GM23338 (cell line): ENCODE measurements around the gene RNF115. TPM values are rescaled to one million over a fixed set of nuclear protein-coding genes. Genes with fewer than 3 reads are reported as not detected.

Source experiments
- ATAC-seq: fragments of 200-7000 bp; cut with Tn5 transposase; 3 replicates; pipeline ENCODE4 v1.9.1; 2020
- DNase-seq: peaks from one replicate; pipeline ENCODE4 v3.0.0-alpha.2; 2015; ENCODE audit warnings: low spot score
- H2AFZ ChIP-seq: fragments of 200-600 bp; sonication (generic); 2 replicates; pipeline ENCODE4 v1.8.0; 2016; ENCODE audit warnings: antibody characterized with exemption, mild to moderate bottlenecking, moderate library complexity
- H3F3A ChIP-seq: fragments of 200-600 bp; sonication (generic); replicated peaks from 2 replicates; pipeline ENCODE4 v1.8.0; 2017; ENCODE audit warnings: antibody characterized with exemption, mixed run types, low read depth
- H3K27ac ChIP-seq: fragments of 200-600 bp; sonication (generic); 2 replicates; pipeline ENCODE4 v1.6.1; 2016; ENCODE audit warnings: low read depth
- H3K27me3 ChIP-seq: fragments of 200-600 bp; sonication (generic); 2 replicates; pipeline ENCODE4 v1.8.0; 2016; ENCODE audit warnings: mild to moderate bottlenecking, mixed run types, moderate library complexity; ENCODE audit not compliant: insufficient read depth
- H3K36me3 ChIP-seq: fragments of 200-600 bp; sonication (generic); 2 replicates; pipeline ENCODE4 v1.8.0; 2016; ENCODE audit warnings: mild to moderate bottlenecking; ENCODE audit not compliant: insufficient read depth
- H3K4me1 ChIP-seq: fragments of 200-600 bp; sonication (generic); 2 replicates; pipeline ENCODE4 v1.8.0; 2016; ENCODE audit warnings: mild to moderate bottlenecking, moderate library complexity; ENCODE audit not compliant: insufficient read depth
- H3K4me2 ChIP-seq: fragments of 200-600 bp; sonication (generic); 2 replicates; pipeline ENCODE4 v1.7.1; 2017; ENCODE audit warnings: mixed run types
- H3K4me3 ChIP-seq: fragments of 200-600 bp; sonication (generic); 2 replicates; pipeline ENCODE4 v1.6.1; 2016; ENCODE audit warnings: mixed run types
- H3K79me2 ChIP-seq: fragments of 200-600 bp; sonication (generic); replicated peaks from 2 replicates; pipeline ENCODE4 v1.8.0; 2017; ENCODE audit warnings: mild to moderate bottlenecking; ENCODE audit not compliant: insufficient read depth
- H3K9me2 ChIP-seq: fragments of 200-600 bp; sonication (generic); 2 replicates; pipeline ENCODE4 v1.8.0; 2017; ENCODE audit not compliant: insufficient read depth
- H4K20me1 ChIP-seq: fragments of 200-600 bp; sonication (generic); replicated peaks from 2 replicates; pipeline ENCODE4 v1.8.0; 2017; ENCODE audit warnings: mild to moderate bottlenecking; ENCODE audit not compliant: insufficient read depth
- H3K27ac Mint-ChIP-seq: 2 replicates; pipeline ENCODE4 v1.8.0; 2020; ENCODE audit warnings: inconsistent platforms, mild to moderate bottlenecking, moderate library complexity, mixed read lengths
- H3K27me3 Mint-ChIP-seq: 3 replicates; pipeline ENCODE4 v1.8.0; 2022; ENCODE audit warnings: low read depth, mild to moderate bottlenecking, moderate library complexity, mixed read lengths, inconsistent platforms; ENCODE audit not compliant: insufficient read depth, poor library complexity
- H3K36me3 Mint-ChIP-seq: 3 replicates; pipeline ENCODE4 v1.8.0; 2021; ENCODE audit warnings: low read depth, mild to moderate bottlenecking, inconsistent platforms, moderate library complexity, mixed read lengths
- H3K4me1 Mint-ChIP-seq: 3 replicates; pipeline ENCODE4 v1.8.0; 2020; ENCODE audit warnings: mild to moderate bottlenecking, inconsistent platforms, mixed read lengths
- H3K4me3 Mint-ChIP-seq: 3 replicates; pipeline ENCODE4 v1.8.0; 2021; ENCODE audit warnings: moderate library complexity, mild to moderate bottlenecking, inconsistent platforms, mixed read lengths
- H3K9me3 Mint-ChIP-seq: 3 replicates; pipeline ENCODE4 v1.8.0; 2020; ENCODE audit warnings: moderate library complexity, mild to moderate bottlenecking, inconsistent platforms, mixed read lengths
- CREB1 ChIP-seq: fragments of 250-450 bp; sonication (Bioruptor Pico); IDR thresholded peaks from 2 replicates; pipeline ENCODE4 v1.5.0; 2020; ENCODE audit warnings: low read depth, mild to moderate bottlenecking, moderate library complexity
- EZH2 ChIP-seq: fragments of 200-600 bp; sonication (generic); IDR thresholded peaks from one replicate; pipeline ENCODE4 v1.8.0; 2017; ENCODE audit warnings: antibody characterized with exemption, mild to moderate bottlenecking, low read depth; ENCODE audit not compliant: unreplicated experiment
- EZH2phosphoT487 ChIP-seq: fragments of 200-600 bp; sonication (generic); IDR thresholded peaks from one replicate; pipeline ENCODE4 v1.8.1; 2018; ENCODE audit warnings: antibody characterized with exemption; ENCODE audit not compliant: unreplicated experiment
- JUNB ChIP-seq: IDR thresholded peaks from one replicate; pipeline ENCODE4 v1.6.1; 2016; ENCODE audit warnings: antibody characterized with exemption; ENCODE audit not compliant: unreplicated experiment
- NANOG ChIP-seq: IDR thresholded peaks from 2 replicates; pipeline ENCODE4 v1.6.1; 2016; ENCODE audit warnings: antibody characterized with exemption, borderline replicate concordance
- POLR2AphosphoS5 ChIP-seq: IDR thresholded peaks from 2 replicates; pipeline ENCODE4 v1.6.1; 2016; ENCODE audit warnings: antibody characterized with exemption, low read depth
- STAT1 ChIP-seq: IDR thresholded peaks from one replicate; pipeline ENCODE4 v1.6.1; 2016; ENCODE audit warnings: antibody characterized with exemption; ENCODE audit not compliant: unreplicated experiment
- ZNF114 ChIP-seq: fragments of 250-450 bp; sonication (Bioruptor Pico); IDR thresholded peaks from 2 replicates; pipeline ENCODE4 v1.5.0; 2020; ENCODE audit warnings: mild to moderate bottlenecking, moderate library complexity
- ZNF331 ChIP-seq: fragments of 250-450 bp; sonication (Bioruptor Pico); IDR thresholded peaks from 2 replicates; pipeline ENCODE4 v1.5.0; 2020; ENCODE audit warnings: low read depth, mild to moderate bottlenecking, moderate library complexity
- polyA plus RNA-seq: library from polyadenylated mRNA; unstranded; fragments of >200 nt; fragmentation: Nextera tagmentation; extraction: Ambion mirVana; gene quantifications from 2 replicates; pipeline ENCODE4 v1.2.1, GENCODE V29; 2016
- total RNA-seq: library from RNA; depleted of rRNA; stranded (reverse); fragments of >200 nt; shearing (Covaris generic); gene quantifications from 2 replicates; pipeline ENCODE4 v1.2.3, GENCODE V29; 2014
- TF ChIP-seq, protein P1 (sequence below): IDR thresholded peaks from 2 replicates; pipeline ENCODE4 v1.6.1; 2016; ENCODE audit warnings: antibody characterized with exemption
- TF ChIP-seq, protein P2 (sequence below), 2 experiments: fragments of 200-600 bp in 1 of 2; sonication (generic) in 1 of 2; conservative IDR thresholded peaks; 2 replicates each; pipeline versions ENCODE4 v1.5.1 to v1.6.1; 2016 to 2017; ENCODE audit warnings: antibody characterized with exemption in 2 of 2, low read depth in 2 of 2, mild to moderate bottlenecking in 2 of 2, moderate library complexity in 1 of 2
- TF ChIP-seq, protein P3 (sequence below): fragments of 250-450 bp; sonication (Bioruptor Pico); IDR thresholded peaks from 2 replicates; pipeline ENCODE4 v1.5.0; 2020; ENCODE audit warnings: mild to moderate bottlenecking, moderate library complexity
- TF ChIP-seq, protein P4 (sequence below): IDR thresholded peaks from one replicate; pipeline ENCODE4 v1.6.1; 2018; ENCODE audit warnings: antibody characterized with exemption; ENCODE audit not compliant: unreplicated experiment

RNF115 gene
- total and polyA plus RNA-seq, 2 experiments from 2014 or later = 10.6 to 10.9 TPM

DNA sequence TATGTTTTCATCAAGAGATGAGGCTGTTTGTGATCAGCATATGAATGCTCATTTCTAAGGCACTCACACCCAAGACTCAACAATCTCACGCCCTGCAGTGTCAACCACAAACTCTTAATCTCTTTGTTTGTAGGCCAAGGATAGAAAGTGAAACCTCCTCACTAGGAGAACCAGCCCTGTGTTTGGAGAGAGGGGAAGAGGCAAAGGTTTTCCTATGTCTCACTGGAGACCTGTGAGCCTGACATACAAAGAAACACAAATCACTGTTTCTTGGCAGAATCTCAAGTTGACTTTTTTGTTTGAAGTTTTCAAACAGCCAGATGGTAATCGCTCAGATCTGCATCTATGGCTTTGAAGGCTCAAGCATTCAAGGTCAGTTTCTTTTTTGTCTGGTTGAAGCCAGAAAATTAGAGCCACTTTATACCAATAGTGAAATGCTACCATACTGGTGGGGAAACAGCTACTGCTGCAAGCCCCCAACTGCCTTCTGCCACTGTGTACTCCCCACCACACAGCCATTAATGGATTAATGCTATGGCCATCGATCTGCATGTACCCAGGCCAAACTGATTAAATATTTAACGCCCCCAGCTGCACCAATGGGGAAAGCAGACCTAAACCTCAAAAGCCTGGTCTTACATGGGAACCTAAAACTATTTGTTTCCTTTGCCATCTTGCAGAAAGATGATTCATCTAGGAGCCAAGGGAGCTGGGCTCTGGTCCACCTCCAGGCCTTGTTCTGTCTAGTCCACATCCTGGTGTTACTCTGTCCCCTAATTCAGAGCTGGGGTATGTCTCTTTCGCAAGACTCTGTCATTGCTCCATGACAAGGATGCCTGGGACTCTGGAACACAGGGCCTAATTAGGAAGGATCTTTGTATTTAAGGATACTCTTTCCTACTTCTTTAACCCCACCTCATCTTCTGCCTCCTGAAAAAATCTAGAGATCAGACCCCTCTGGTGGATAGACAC lies 133.0 kb downstream of the RNF115 start:
- H3K4me2 ChIP-seq = no peak overlapping the region
- no peaks in the 10 kb centered on the region for H3F3A ChIP-seq
- Mint-ChIP-seq H3K9me3 (no peaks in the 10 kb centered on the region), H3K27me3 (peaks cover 11% of the 10 kb centered on the region), H3K4me3 (no peak overlapping the region), H3K36me3 (no peaks in the 10 kb centered on the region), H3K4me1 (peaks cover 3% of the 10 kb centered on the region; the same call in 2 of the 3 replicates), H3K27ac (no peak overlapping the region)
- 0 out of 2 replicates have a peak, but pooled peaks cover 4% of the 10 kb centered on the region for H3K9me2 ChIP-seq
- no peaks in the 10 kb centered on the region for H4K20me1 ChIP-seq
- TF ChIP-seq EZH2phosphoT487 (no peak), ZNF114 (no peak), NANOG (no peak), EZH2 (no peak), JUNB (no peak), STAT1 (no peak), ZNF331 (CRISPR knock-in tag) (no peak), POLR2AphosphoS5 (no peak), CREB1 (CRISPR knock-in tag) (no peak)
- TF ChIP-seq, protein P1, sequence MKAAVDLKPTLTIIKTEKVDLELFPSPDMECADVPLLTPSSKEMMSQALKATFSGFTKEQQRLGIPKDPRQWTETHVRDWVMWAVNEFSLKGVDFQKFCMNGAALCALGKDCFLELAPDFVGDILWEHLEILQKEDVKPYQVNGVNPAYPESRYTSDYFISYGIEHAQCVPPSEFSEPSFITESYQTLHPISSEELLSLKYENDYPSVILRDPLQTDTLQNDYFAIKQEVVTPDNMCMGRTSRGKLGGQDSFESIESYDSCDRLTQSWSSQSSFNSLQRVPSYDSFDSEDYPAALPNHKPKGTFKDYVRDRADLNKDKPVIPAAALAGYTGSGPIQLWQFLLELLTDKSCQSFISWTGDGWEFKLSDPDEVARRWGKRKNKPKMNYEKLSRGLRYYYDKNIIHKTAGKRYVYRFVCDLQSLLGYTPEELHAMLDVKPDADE = no peak
- TF ChIP-seq, protein P2, sequence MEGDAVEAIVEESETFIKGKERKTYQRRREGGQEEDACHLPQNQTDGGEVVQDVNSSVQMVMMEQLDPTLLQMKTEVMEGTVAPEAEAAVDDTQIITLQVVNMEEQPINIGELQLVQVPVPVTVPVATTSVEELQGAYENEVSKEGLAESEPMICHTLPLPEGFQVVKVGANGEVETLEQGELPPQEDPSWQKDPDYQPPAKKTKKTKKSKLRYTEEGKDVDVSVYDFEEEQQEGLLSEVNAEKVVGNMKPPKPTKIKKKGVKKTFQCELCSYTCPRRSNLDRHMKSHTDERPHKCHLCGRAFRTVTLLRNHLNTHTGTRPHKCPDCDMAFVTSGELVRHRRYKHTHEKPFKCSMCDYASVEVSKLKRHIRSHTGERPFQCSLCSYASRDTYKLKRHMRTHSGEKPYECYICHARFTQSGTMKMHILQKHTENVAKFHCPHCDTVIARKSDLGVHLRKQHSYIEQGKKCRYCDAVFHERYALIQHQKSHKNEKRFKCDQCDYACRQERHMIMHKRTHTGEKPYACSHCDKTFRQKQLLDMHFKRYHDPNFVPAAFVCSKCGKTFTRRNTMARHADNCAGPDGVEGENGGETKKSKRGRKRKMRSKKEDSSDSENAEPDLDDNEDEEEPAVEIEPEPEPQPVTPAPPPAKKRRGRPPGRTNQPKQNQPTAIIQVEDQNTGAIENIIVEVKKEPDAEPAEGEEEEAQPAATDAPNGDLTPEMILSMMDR (conservative IDR thresholded peaks at IDR 0.05; ENCODE audit: low read depth in 2 of 2) = no peak
- TF ChIP-seq, protein P3, sequence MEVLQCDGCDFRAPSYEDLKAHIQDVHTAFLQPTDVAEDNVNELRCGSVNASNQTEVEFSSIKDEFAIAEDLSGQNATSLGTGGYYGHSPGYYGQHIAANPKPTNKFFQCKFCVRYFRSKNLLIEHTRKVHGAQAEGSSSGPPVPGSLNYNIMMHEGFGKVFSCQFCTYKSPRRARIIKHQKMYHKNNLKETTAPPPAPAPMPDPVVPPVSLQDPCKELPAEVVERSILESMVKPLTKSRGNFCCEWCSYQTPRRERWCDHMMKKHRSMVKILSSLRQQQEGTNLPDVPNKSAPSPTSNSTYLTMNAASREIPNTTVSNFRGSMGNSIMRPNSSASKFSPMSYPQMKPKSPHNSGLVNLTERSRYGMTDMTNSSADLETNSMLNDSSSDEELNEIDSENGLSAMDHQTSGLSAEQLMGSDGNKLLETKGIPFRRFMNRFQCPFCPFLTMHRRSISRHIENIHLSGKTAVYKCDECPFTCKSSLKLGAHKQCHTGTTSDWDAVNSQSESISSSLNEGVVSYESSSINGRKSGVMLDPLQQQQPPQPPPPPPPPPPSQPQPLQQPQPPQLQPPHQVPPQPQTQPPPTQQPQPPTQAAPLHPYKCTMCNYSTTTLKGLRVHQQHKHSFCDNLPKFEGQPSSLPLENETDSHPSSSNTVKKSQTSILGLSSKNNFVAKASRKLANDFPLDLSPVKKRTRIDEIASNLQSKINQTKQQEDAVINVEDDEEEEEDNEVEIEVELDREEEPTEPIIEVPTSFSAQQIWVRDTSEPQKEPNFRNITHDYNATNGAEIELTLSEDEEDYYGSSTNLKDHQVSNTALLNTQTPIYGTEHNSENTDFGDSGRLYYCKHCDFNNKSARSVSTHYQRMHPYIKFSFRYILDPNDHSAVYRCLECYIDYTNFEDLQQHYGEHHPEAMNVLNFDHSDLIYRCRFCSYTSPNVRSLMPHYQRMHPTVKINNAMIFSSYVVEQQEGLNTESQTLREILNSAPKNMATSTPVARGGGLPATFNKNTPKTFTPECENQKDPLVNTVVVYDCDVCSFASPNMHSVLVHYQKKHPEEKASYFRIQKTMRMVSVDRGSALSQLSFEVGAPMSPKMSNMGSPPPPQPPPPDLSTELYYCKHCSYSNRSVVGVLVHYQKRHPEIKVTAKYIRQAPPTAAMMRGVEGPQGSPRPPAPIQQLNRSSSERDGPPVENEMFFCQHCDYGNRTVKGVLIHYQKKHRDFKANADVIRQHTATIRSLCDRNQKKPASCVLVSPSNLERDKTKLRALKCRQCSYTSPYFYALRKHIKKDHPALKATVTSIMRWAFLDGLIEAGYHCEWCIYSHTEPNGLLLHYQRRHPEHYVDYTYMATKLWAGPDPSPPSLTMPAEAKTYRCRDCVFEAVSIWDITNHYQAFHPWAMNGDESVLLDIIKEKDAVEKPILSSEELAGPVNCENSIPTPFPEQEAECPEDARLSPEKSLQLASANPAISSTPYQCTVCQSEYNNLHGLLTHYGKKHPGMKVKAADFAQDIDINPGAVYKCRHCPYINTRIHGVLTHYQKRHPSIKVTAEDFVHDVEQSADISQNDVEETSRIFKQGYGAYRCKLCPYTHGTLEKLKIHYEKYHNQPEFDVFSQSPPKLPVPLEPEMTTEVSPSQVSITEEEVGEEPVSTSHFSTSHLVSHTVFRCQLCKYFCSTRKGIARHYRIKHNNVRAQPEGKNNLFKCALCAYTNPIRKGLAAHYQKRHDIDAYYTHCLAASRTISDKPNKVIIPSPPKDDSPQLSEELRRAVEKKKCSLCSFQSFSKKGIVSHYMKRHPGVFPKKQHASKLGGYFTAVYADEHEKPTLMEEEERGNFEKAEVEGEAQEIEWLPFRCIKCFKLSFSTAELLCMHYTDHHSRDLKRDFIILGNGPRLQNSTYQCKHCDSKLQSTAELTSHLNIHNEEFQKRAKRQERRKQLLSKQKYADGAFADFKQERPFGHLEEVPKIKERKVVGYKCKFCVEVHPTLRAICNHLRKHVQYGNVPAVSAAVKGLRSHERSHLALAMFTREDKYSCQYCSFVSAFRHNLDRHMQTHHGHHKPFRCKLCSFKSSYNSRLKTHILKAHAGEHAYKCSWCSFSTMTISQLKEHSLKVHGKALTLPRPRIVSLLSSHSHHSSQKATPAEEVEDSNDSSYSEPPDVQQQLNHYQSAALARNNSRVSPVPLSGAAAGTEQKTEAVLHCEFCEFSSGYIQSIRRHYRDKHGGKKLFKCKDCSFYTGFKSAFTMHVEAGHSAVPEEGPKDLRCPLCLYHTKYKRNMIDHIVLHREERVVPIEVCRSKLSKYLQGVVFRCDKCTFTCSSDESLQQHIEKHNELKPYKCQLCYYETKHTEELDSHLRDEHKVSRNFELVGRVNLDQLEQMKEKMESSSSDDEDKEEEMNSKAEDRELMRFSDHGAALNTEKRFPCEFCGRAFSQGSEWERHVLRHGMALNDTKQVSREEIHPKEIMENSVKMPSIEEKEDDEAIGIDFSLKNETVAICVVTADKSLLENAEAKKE (CRISPR knock-in tag) = no peak
- TF ChIP-seq, protein P4, sequence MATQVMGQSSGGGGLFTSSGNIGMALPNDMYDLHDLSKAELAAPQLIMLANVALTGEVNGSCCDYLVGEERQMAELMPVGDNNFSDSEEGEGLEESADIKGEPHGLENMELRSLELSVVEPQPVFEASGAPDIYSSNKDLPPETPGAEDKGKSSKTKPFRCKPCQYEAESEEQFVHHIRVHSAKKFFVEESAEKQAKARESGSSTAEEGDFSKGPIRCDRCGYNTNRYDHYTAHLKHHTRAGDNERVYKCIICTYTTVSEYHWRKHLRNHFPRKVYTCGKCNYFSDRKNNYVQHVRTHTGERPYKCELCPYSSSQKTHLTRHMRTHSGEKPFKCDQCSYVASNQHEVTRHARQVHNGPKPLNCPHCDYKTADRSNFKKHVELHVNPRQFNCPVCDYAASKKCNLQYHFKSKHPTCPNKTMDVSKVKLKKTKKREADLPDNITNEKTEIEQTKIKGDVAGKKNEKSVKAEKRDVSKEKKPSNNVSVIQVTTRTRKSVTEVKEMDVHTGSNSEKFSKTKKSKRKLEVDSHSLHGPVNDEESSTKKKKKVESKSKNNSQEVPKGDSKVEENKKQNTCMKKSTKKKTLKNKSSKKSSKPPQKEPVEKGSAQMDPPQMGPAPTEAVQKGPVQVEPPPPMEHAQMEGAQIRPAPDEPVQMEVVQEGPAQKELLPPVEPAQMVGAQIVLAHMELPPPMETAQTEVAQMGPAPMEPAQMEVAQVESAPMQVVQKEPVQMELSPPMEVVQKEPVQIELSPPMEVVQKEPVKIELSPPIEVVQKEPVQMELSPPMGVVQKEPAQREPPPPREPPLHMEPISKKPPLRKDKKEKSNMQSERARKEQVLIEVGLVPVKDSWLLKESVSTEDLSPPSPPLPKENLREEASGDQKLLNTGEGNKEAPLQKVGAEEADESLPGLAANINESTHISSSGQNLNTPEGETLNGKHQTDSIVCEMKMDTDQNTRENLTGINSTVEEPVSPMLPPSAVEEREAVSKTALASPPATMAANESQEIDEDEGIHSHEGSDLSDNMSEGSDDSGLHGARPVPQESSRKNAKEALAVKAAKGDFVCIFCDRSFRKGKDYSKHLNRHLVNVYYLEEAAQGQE = no peak
- H3K79me2 ChIP-seq = no peaks in the 10 kb centered on the region
- no peaks in the 10 kb centered on the region for H3K4me1 ChIP-seq
- no peak overlapping the region for H2AFZ ChIP-seq
- no peak overlapping the region for H3K4me3 ChIP-seq
- DNase-seq = no peak
- no peaks in the 10 kb centered on the region for H3K27me3 ChIP-seq
- no peak overlapping the region for H3K27ac ChIP-seq
- no peaks in the 10 kb centered on the region for H3K36me3 ChIP-seq
- ATAC-seq = peak; percentile 52; the same call in 2 of the 3 replicates
